ENCODE measurements around the gene CACNA1B. TPM values are rescaled to one million over a fixed set of nuclear protein-coding genes. Genes with fewer than 3 reads are reported as not detected.

CACNA1B gene
- total and polyA plus RNA-seq, 8 donors, result 0.03 to 2.2 (median 0.51) TPM; not detected in 2

DNA sequence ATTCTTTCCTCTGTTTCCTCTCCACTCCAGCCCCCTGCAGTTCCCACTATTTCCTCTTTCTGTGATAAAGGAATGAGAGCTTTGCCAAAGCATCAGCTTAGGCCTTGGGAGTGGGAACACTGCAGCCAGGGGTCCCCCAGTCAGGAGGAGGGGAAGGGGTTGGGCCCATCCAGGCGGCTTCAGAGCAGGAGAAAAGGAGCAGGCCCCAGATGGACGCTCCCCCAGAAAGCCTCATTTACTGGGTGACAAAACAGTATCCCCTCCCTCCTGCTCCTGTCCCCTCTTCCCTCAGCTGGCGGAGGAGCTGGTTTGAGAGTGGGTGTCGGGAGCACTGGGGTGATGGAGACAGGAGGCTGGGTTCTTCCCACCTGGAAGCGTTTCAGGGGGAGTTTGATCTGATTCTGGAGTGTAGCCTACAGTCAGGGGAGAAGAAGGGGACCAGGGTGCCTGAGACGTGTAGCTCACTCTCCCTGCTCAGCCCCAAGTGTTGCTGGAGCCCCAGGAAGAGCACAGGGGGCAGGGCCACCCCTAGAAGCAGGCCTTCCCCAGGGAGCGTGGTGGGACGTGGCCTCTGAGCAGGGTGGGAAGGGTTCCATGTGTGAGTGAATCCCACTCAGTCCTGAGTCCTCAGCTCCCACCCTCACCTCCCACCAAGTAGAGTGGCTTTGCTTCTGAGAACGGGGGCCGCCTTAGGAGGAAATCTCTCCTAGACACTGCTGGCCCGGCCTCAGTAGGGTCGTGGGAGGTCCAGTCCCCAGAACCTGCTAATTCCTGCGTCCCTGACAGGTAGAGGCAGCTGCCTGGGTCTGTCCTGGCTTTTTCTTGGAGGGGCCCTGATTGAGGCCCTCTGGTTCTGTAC is 173.1 kb downstream of the CACNA1B start:
- DNase-seq, result peak in 1 of 2 donors; percentile 9
- H3K9me3 ChIP-seq, result no peaks in the 10 kb centered on the region
- 59 to 80% (median 68%) methylated on average over 13 of the region's 13 CpGs for WGBS, 5 donors

DNA sequence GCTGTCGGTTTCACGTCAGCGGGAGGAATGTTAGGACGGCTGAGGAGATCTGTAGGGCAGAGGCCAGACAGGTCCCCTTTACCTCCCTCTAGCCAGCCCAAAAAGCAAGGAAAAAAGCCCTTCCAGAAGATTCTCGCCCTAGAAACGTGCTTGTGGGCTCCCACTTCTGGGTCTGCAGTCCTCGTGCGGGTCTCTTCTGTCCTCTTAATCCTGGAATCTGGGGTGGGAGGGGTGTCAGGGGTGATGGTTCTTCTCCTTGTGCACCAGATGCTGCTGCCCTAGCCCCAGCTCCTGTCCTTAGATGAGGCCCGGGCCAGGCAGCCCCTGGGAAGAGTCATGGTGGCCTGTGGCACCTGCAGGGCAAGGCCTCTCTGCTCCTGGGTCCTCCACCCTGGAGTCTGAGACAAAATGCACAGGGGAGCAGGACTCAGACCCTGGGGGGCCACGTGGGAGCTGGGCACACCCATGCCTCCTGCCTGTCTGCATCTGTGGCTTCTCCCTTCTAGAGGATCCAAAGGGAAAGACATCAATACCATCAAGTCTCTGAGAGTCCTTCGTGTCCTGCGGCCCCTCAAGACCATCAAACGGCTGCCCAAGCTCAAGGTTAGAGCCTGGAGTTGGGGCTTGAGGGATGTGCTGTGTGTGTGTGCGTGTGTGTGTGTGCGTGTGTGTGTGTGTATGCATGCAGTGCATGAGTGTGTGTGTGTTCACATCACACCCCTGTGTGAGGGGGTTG is 174.2 kb downstream of the CACNA1B start:
- no peak overlapping the region for H3K27ac ChIP-seq
- TF ChIP-seq EP300 (IDR thresholded peaks at IDR 0.05), result no peak
- TF ChIP-seq, protein P1, sequence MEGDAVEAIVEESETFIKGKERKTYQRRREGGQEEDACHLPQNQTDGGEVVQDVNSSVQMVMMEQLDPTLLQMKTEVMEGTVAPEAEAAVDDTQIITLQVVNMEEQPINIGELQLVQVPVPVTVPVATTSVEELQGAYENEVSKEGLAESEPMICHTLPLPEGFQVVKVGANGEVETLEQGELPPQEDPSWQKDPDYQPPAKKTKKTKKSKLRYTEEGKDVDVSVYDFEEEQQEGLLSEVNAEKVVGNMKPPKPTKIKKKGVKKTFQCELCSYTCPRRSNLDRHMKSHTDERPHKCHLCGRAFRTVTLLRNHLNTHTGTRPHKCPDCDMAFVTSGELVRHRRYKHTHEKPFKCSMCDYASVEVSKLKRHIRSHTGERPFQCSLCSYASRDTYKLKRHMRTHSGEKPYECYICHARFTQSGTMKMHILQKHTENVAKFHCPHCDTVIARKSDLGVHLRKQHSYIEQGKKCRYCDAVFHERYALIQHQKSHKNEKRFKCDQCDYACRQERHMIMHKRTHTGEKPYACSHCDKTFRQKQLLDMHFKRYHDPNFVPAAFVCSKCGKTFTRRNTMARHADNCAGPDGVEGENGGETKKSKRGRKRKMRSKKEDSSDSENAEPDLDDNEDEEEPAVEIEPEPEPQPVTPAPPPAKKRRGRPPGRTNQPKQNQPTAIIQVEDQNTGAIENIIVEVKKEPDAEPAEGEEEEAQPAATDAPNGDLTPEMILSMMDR (IDR thresholded peaks at IDR 0.05), result no peak
- TF ChIP-seq POLR2A (IDR thresholded peaks at IDR 0.05), result no peak
- TF ChIP-seq POLR2AphosphoS5 (IDR thresholded peaks at IDR 0.05), result no peak
- 66 to 81% (median 78%) methylated on average over 12 to 15 of the region's 15 CpGs for WGBS, 5 donors
- peak in 1 of 2 donors; percentile 5 for DNase-seq
- intact Hi-C loops (cut with DNase I; ENCODE audit: low total_unique reads), result no loop called here
- no peaks in the 10 kb centered on the region for H3K36me3 ChIP-seq
- H3K9me3 ChIP-seq, result no peaks in the 10 kb centered on the region
- no peak overlapping the region for H3K4me3 ChIP-seq
- no peaks in the 10 kb centered on the region for H3K4me1 ChIP-seq
- peaks cover 0 to 40% (median 4%) of the 10 kb centered on the region in 3 donors for H3K27me3 ChIP-seq

More for the DNA sequence above, 173.1 kb downstream of the CACNA1B start:
- Histone ChIP-seq H3K4me1 (no peaks in the 10 kb centered on the region), H3K27ac (no peak overlapping the region), H3K27me3 (peaks cover 0 to 46% (median 7%) of the 10 kb centered on the region in 3 donors), H3K36me3 (no peaks in the 10 kb centered on the region), H3K4me3 (no peak overlapping the region)
- intact Hi-C loops (cut with DNase I; ENCODE audit: low total_unique reads), result no loop called here
- TF ChIP-seq POLR2A (IDR thresholded peaks at IDR 0.05) (no peak), EP300 (IDR thresholded peaks at IDR 0.05) (no peak), POLR2AphosphoS5 (IDR thresholded peaks at IDR 0.05) (no peak)
- TF ChIP-seq, protein P1 (IDR thresholded peaks at IDR 0.05), result no peak

DNA sequence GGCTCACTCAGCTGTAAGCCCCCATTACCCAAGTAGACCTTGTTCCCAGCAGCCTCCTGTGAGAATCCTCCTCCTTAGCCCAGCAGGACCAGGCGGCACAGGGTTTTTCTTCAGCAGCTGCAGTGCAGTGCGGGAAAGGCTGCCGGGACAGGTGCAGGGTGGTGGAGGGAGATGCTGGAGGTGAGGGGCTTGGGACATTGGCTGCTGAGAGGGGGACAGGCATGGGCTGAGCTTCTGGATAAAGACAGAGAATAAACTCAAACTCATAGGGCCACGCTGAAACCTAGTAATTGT is 174.7 kb downstream of the CACNA1B start:
- Histone ChIP-seq H3K36me3 (no peaks in the 10 kb centered on the region), H3K27me3 (peaks cover 0 to 35% (median 4%) of the 10 kb centered on the region in 3 donors), H3K4me1 (no peaks in the 10 kb centered on the region), H3K9me3 (no peaks in the 10 kb centered on the region), H3K27ac (no peak overlapping the region), H3K4me3 (no peak overlapping the region)
- peak in 1 of 2 donors; percentile 7 for DNase-seq
- 81 to 96% (median 91%) methylated on average over 4 of the region's 4 CpGs for WGBS, 5 donors
- TF ChIP-seq EP300 (IDR thresholded peaks at IDR 0.05) (no peak), POLR2A (IDR thresholded peaks at IDR 0.05) (no peak), POLR2AphosphoS5 (IDR thresholded peaks at IDR 0.05) (no peak)
- TF ChIP-seq, protein P1 (IDR thresholded peaks at IDR 0.05), result no peak
- intact Hi-C loops (cut with DNase I; ENCODE audit: low total_unique reads), result no loop called here

DNA sequence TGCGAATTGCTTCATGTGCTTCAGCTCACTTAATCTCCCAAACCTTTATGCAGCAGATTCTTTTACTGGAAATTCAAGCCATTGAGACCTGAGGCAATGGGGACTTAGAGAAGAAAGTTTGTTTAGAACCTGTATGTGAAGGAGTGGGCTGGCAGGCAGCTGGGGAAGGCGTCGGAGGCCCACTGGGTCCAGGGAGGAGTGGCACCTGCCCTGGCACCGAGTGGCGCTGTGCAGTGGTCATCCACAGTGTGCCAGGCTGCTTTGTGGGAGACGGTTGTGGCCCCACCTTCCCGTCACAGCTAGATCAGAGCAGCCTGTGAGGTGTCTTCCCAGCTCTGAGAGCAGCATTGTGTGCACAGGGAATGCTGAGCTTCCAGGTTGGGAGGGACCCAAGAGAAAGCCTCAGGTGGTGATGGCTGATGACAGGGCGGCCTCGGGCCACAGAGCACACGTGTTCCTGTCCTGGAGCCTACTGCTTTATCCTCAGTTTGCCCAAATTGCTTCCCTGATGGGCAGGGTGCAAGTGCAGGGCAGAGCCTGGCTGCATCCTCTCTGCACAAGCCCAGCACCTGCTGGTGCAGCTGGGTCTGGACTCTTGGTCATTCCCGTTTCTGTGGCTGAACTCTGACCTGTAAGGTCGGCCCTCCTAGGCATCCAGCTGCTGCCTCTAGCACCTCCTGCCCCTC is 175.2 kb downstream of the CACNA1B start:
- intact Hi-C loops (cut with DNase I; ENCODE audit: low total_unique reads), result no loop called here
- H3K4me3 ChIP-seq, result no peak overlapping the region
- H3K4me1 ChIP-seq, result no peaks in the 10 kb centered on the region
- DNase-seq, result peak in 1 of 2 donors; percentile 0
- TF ChIP-seq POLR2A (IDR thresholded peaks at IDR 0.05) (no peak), EP300 (IDR thresholded peaks at IDR 0.05) (no peak), POLR2AphosphoS5 (IDR thresholded peaks at IDR 0.05) (no peak)
- TF ChIP-seq, protein P1 (IDR thresholded peaks at IDR 0.05), result no peak
- H3K27me3 ChIP-seq, result peaks cover 0 to 34% (median 4%) of the 10 kb centered on the region in 3 donors
- 71 to 83% (median 75%) methylated on average over 9 to 12 of the region's 12 CpGs for WGBS, 5 donors
- no peak overlapping the region for H3K27ac ChIP-seq
- no peaks in the 10 kb centered on the region for H3K9me3 ChIP-seq
- H3K36me3 ChIP-seq, result no peaks in the 10 kb centered on the region
